ENCODE results near the gene AGPAT4.

DNA sequence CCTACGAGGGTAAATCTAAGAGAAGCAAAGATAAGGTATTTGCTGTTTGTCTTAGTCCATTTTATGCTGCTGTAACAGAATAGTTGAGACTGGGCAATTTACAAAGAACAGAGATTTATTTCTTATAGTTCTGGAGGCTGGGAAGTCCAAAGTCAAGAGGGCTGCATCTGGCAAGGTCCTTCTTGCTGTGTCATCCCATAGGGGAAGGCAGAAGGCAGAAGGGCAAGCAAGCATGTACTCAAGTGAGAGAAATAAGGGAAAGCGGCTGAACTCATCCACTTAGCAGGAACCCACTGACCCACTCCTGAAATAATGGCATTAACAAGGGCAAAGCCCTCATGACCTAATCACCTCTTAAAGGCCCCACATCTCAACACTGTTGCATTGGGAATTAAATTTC lies 102.7 kb downstream of the AGPAT4 start:
- TF ChIP-seq, protein P1, sequence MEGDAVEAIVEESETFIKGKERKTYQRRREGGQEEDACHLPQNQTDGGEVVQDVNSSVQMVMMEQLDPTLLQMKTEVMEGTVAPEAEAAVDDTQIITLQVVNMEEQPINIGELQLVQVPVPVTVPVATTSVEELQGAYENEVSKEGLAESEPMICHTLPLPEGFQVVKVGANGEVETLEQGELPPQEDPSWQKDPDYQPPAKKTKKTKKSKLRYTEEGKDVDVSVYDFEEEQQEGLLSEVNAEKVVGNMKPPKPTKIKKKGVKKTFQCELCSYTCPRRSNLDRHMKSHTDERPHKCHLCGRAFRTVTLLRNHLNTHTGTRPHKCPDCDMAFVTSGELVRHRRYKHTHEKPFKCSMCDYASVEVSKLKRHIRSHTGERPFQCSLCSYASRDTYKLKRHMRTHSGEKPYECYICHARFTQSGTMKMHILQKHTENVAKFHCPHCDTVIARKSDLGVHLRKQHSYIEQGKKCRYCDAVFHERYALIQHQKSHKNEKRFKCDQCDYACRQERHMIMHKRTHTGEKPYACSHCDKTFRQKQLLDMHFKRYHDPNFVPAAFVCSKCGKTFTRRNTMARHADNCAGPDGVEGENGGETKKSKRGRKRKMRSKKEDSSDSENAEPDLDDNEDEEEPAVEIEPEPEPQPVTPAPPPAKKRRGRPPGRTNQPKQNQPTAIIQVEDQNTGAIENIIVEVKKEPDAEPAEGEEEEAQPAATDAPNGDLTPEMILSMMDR (IDR thresholded peaks at IDR 0.05), result no peak
- TF ChIP-seq POLR2A (IDR thresholded peaks at IDR 0.05), result no peak

All from testis (tissue), 2 donors.